Measurements from ENCODE around the gene KPTN. TPM values are rescaled to one million over a fixed set of nuclear protein-coding genes. Genes with fewer than 3 reads are reported as not detected.

KPTN gene
- total and polyA plus RNA-seq, 2 of the 13 experiments (the other 11 are each of a cell fraction or from before 2014, with no cell fraction given) = 9.1 to 13.3 TPM

- TF ChIP-seq ARID5B (CRISPR knock-in tag; IDR thresholded peaks at IDR 0.05) = no peak
Measured at GRCh38 chr19:47492571-47493377, 8.8 kb upstream of the KPTN start (continued).

- FAIRE-seq = no peak
- BruUV-seq (replicated peaks) = no TSS peak
- TF ChIP-seq, protein P1, sequence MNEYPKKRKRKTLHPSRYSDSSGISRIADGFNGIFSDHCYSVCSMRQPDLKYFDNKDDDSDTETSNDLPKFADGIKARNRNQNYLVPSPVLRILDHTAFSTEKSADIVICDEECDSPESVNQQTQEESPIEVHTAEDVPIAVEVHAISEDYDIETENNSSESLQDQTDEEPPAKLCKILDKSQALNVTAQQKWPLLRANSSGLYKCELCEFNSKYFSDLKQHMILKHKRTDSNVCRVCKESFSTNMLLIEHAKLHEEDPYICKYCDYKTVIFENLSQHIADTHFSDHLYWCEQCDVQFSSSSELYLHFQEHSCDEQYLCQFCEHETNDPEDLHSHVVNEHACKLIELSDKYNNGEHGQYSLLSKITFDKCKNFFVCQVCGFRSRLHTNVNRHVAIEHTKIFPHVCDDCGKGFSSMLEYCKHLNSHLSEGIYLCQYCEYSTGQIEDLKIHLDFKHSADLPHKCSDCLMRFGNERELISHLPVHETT (CRISPR knock-in tag; conservative IDR thresholded peaks at IDR 0.05) = no peak
- TF ChIP-seq AGO2 (optimal IDR thresholded peaks at IDR 0.05; ENCODE audit: low read depth, low read length) = peak; percentile 64
- in situ Hi-C loops (cut with HindIII; ENCODE audit: extremely low pct_ligation_motif_present, low pct_unique_long_range_greater_than_20kb) = no loop called here
- Histone ChIP-seq H3K4me3 (replicated peaks in 1 of 3; ENCODE audit: insufficient read depth in 1 of 3, low read depth in 2 of 3, low read length in 3 of 3) (no peak overlapping the region), H3K27me3 (ENCODE audit: control insufficient read depth in 1 of 2, insufficient read depth in 2 of 2, low read length in 2 of 2) (no peaks in the 10 kb centered on the region), H3K9ac (ENCODE audit: insufficient read depth, low read depth, low read length) (no peak overlapping the region), H3K36me3 (replicated peaks in 1 of 2; ENCODE audit: control insufficient read depth in 1 of 2, insufficient read depth in 2 of 2, low read length in 2 of 2) (peaks cover 19 to 22% of the 10 kb centered on the region in 2 experiments; a peak in 4 of 5 replicates), H4K20me1 (ENCODE audit: insufficient read depth, low read length) (no peaks in the 10 kb centered on the region), H3K4me1 (ENCODE audit: insufficient read depth, low read length) (no peaks in the 10 kb centered on the region), H3K27ac (ENCODE audit: extremely low read length, insufficient read depth, low read length) (no peak overlapping the region), H3K4me2 (ENCODE audit: low read depth, low read length) (no peak overlapping the region), H3K9me3 (ENCODE audit: low read length) (no peaks in the 10 kb centered on the region), H2AFZ (ENCODE audit: low read length) (no peak overlapping the region), H3K79me2 (ENCODE audit: insufficient read depth, low read length) (no peaks in the 10 kb centered on the region)
- CTCF ChIA-PET (ENCODE audit: low intra/inter-chr PET ratio, low total read pairs) = no interaction called here
- POLR2A ChIA-PET = no interaction called here
- no peak for ATAC-seq
- no peak for DNase-seq (ENCODE audit: low spot score)
- 91% methylated on average over 7 of the region's 14 CpGs for WGBS (ENCODE audit: low lambda C conversion rate)
- intact Hi-C loops (cut with micrococcal nuclease; ENCODE audit: unreplicated experiment) = no loop called here
Measured at GRCh38 chr19:47492137-47492533, 8.1 kb upstream of the KPTN start.
